HG03354 (cell line): ENCODE results near the gene ERC1.
A peak's percentile ranks its signal among the peaks of the same experiment; 100 is the strongest.

Experiments
- ATAC-seq: cut with Tn5 transposase; IDR thresholded peaks from one replicate; pipeline ENCODE4 v1.9.1; 2021; ENCODE audit warnings: mild to moderate bottlenecking; ENCODE audit not compliant: unreplicated experiment, poor library complexity, severe bottlenecking

Gene ERC1

GRCh38 chr12:1531153-1531653 lies 540.2 kb downstream of the ERC1 start:
- no peak for ATAC-seq

- ATAC-seq = no peak
Observed at GRCh38 chr12:1531654-1532374, 540.8 kb downstream of the ERC1 start.

- ATAC-seq = no peak
Observed at GRCh38 chr12:1532375-1533165, 541.5 kb downstream of the ERC1 start.

GRCh38 chr12:1533205-1533601 lies 542.2 kb downstream of the ERC1 start:
- ATAC-seq = peak; percentile 33

GRCh38 chr12:1533602-1534304 lies 542.7 kb downstream of the ERC1 start:
- peak; percentile 67 for ATAC-seq

- ATAC-seq = peak; percentile 41
Observed at GRCh38 chr12:1534748-1535147, 543.7 kb downstream of the ERC1 start.

GRCh38 chr12:1536817-1537216 lies 545.8 kb downstream of the ERC1 start:
- no peak for ATAC-seq

- no peak for ATAC-seq
Observed at GRCh38 chr12:1539135-1539534, 548.1 kb downstream of the ERC1 start.

GRCh38 chr12:1540690-1541089 lies 549.7 kb downstream of the ERC1 start:
- ATAC-seq = no peak

GRCh38 chr12:1542599-1542998 lies 551.6 kb downstream of the ERC1 start:
- no peak for ATAC-seq

- no peak for ATAC-seq
Observed at GRCh38 chr12:1544996-1545700, 554.1 kb downstream of the ERC1 start.
